NB4 (cell line): ENCODE data around the gene MMP24.

Experiments
- DNase-seq: peaks from one replicate; pipeline ENCODE4 v3.0.0; 2010; ENCODE audit warnings: low read depth
- H3K4me3 ChIP-seq: one replicate; pipeline ENCODE4 v1.5.1; 2011; ENCODE audit warnings: mild to moderate bottlenecking, low read depth, low read length, moderate library complexity
- MYC ChIP-seq: IDR thresholded peaks from 2 replicates; pipeline ENCODE4 v1.6.1; 2011; ENCODE audit warnings: low read depth, low read length
- POLR2A ChIP-seq: IDR thresholded peaks from 2 replicates; pipeline ENCODE4 v1.6.1; 2011; ENCODE audit warnings: mild to moderate bottlenecking; ENCODE audit not compliant: insufficient read length; ENCODE audit errors: extremely low read depth
- TF ChIP-seq, protein P1 (sequence below): IDR thresholded peaks from 2 replicates; pipeline ENCODE4 v1.6.1; 2011; ENCODE audit warnings: low read depth, low read length
- TF ChIP-seq, protein P2 (sequence below): IDR thresholded peaks from one replicate; pipeline ENCODE4 v1.5.1; 2012; ENCODE audit warnings: low read depth, low read length

MMP24 gene

DNA sequence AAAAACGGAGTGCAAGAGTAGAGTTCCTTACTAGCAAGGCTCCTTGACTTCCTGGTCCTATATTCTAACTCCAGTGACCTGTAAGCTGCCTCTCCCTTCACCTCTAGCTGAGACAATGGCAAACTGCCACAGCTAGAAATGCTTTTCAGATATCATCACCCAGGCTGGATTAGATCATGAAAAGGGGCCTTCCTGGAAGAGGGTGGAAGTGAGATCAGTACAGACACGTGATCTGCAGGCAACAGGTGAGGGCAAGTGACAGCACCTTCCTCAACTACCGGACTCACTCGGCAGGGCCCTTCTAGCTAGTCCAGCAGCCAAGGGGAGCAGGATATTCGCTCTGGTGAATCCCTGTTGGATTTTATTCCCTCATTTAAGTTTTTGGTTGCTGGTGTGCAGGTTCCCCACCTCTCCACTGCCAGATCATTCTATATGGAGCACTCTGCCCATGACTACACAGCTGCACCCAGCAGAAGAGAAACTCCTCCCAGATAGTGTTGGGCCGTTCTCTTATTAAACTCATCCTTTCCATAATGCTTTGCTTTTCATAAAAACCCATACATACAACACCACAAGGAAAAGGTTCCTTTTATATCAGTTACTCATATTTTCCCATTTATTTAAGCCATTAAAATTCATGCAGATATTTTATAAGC lies 92.1 kb downstream of the MMP24 start:
- DNase-seq = no peak
- TF ChIP-seq, protein P1, sequence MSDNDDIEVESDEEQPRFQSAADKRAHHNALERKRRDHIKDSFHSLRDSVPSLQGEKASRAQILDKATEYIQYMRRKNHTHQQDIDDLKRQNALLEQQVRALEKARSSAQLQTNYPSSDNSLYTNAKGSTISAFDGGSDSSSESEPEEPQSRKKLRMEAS = no peak
- no peak for TF ChIP-seq MYC
- TF ChIP-seq, protein P2, sequence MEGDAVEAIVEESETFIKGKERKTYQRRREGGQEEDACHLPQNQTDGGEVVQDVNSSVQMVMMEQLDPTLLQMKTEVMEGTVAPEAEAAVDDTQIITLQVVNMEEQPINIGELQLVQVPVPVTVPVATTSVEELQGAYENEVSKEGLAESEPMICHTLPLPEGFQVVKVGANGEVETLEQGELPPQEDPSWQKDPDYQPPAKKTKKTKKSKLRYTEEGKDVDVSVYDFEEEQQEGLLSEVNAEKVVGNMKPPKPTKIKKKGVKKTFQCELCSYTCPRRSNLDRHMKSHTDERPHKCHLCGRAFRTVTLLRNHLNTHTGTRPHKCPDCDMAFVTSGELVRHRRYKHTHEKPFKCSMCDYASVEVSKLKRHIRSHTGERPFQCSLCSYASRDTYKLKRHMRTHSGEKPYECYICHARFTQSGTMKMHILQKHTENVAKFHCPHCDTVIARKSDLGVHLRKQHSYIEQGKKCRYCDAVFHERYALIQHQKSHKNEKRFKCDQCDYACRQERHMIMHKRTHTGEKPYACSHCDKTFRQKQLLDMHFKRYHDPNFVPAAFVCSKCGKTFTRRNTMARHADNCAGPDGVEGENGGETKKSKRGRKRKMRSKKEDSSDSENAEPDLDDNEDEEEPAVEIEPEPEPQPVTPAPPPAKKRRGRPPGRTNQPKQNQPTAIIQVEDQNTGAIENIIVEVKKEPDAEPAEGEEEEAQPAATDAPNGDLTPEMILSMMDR = no peak
- no peak for TF ChIP-seq POLR2A
- H3K4me3 ChIP-seq = no peak overlapping the region

DNA sequence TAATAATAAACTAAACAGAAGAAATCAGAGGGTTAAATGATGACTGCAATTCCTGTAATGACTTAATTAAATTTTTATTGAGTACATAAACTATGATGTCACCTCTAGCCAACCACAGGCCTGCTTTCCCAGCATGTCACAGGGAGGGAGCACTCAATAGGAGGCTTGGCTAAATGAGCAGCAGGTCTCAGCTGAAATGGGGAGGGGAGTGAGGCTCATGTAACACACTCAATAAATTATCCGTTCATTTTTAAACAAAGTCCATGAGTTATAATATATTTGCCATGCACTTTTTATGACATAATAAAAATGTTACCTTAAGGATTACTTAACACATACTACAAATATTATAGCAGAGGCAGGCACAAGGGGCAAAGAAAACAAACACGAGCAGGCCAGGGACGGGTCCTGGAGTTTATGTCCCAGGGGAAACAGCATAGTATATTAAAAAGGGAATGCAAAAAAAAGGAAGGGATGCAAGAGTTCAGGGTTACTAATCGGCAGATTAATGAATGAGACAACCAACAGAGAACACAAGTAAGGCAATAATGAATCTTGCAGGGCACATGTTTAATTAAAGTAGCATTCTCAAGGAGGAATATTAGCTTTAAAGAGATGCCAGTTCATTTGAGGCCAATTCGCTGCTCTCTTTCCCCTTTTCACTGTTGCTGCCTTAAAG lies 92.8 kb downstream of the MMP24 start:
- H3K4me3 ChIP-seq = no peak overlapping the region
- DNase-seq = no peak
- TF ChIP-seq, protein P2 = no peak
- TF ChIP-seq MYC (no peak), POLR2A (no peak)
- TF ChIP-seq, protein P1 = no peak

DNA sequence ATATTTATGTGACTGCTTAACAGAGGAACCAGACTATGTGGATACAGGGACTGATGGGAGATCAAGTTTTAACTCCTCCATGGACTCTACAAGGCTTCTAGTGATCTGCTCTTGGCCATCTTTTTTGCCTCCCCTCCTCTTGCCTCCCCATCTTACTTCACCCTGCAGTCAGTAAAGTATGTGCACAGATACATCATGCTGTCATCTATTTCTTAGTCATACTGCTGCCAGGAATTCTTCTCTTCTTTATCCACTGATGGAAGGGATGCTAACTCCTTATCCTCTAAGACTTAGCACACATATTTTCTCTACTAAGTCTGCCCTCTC lies 93.3 kb downstream of the MMP24 start:
- H3K4me3 ChIP-seq = no peak overlapping the region
- no peak for DNase-seq
- TF ChIP-seq, protein P1 = no peak

DNA sequence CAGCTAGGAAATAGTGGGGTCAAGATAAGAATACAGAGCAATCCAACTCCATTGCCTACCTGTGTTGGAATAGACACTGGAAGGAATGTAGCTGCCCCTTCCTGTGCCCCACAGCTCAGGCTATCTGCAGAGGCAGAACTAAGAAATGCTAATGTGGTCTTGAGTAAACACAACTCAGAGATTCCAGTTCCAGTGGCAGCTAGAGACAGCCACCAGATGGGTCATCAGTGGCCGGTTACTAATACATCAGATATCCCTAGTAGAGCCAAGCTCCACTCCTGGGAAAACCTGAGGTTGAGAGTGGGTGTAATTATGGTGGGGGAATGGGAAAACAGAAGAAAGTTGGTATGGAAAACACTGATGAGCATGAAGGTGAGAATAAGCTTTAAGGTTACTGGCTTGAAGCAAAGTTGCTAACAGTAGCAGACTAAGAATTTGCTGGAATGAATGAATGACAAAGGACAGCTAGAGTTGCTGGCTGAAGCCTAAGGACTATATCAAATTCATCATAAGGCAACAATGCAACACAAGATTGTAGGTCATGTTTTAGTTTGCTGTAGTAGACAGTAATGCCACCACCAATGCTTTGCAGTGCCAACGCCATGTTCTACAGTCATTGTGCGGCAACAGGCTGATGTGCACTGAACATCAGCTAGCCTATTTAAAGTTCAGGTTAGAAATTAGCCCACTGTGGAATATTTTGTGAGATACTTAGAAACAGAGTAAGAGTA lies 94.1 kb downstream of the MMP24 start:
- no peak overlapping the region for H3K4me3 ChIP-seq
- no peak for DNase-seq
- TF ChIP-seq POLR2A = no peak
- no peak for TF ChIP-seq MYC
- TF ChIP-seq, protein P1 = no peak
- TF ChIP-seq, protein P2 = no peak

DNA sequence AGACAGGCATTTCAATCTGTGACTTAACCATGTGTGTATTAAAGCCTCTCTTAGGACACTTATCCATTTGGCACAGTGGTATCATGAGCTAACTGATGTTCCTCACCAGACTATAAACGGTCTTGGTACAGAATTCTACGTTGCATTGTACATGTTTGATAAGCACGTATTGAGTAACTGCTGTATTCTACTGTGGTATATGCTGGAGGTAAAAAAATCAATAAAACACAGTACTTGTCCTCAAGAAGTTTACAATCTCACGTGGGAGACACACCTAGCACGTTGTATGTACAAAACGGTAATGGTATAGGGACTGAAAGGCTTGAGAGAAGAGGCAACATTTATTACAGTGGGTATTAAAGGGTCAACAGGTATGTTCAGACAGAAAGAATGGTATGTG lies 98.9 kb downstream of the MMP24 start:
- TF ChIP-seq POLR2A (no peak), MYC (no peak)
- TF ChIP-seq, protein P2 = no peak
- TF ChIP-seq, protein P1 = no peak
- H3K4me3 ChIP-seq = no peak overlapping the region
- no peak for DNase-seq

DNA sequence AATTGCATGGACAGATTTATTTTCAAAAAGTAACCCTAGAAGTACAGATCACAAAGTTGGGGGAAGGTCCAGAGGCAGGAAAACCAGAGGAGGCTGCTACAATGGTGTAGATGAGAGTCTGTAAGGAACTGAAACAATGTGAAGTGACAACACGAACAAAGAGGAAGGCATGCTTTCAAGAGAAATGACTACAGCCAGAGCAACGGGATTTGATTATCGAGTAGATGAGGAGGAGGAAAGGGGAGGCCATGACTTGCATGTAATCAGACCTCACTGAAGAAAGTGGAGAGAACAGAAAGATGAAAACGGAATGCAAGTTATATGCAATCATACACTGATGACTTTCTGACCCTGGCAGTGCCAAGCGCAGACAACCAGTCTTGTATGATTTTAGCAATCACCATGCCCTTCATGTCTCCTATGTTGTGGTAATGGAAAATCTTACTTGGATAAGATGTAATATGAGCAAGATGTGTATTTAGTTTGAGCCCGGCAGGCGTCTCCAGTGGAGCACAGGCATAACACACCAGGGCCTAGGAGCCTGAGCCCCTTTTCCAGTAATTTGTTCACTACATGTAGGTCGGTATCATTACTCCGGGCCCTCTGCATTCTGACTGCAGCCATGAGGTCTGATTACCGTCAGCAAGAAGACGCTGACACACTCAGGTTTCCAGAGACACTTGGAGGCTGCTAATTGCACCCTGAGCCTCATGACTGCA lies 99.7 kb downstream of the MMP24 start:
- H3K4me3 ChIP-seq = no peak overlapping the region
- DNase-seq = no peak
- TF ChIP-seq MYC = no peak
- TF ChIP-seq, protein P1 = no peak
- no peak for TF ChIP-seq POLR2A
- TF ChIP-seq, protein P2 = no peak
